ENCODE results near the gene ADD1. TPM values are rescaled to one million over a fixed set of nuclear protein-coding genes. Genes with fewer than 3 reads are reported as not detected.

The ADD1 gene
- total RNA-seq, 1 experiment from 2014 or later: 125 TPM

DNA sequence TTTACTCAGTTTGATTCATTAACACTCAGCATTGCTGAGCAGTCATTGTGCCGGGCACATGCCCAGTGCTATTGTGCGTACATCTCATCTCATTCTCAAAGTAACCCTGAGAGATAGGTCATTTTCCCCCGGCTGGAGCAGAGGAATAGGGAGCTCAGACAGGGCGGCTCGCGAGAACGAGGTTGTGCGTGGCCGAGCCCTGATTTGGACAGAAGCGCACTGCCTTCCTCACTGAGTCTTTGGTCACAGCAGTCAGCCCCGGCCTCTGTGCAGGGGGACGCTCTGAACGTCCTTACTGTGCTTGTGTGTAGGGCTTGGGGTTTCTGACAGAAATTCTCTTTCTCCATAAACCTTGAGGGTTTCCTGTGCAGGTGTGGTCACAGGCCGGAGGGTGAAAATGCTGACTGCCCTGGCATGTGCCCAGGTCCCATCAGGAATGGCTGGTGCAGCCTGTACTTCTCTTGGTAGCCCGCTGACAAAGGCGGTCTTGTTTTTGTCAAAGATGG, 80.1 kb downstream of the ADD1 start:
- intact Hi-C loops (cut with micrococcal nuclease; ENCODE audit: unreplicated experiment): no loop called here
- Mint-ChIP-seq H3K4me1 (ENCODE audit: low read depth, unreplicated experiment) (peaks cover 12% of the 10 kb centered on the region), H3K4me3 (ENCODE audit: low read depth, unreplicated experiment) (no peak overlapping the region), H3K27ac (ENCODE audit: unreplicated experiment) (no peak overlapping the region), H3K36me3 (ENCODE audit: insufficient read depth, unreplicated experiment) (peaks cover 21% of the 10 kb centered on the region), H3K9me3 (ENCODE audit: low read depth, unreplicated experiment) (peaks cover 4% of the 10 kb centered on the region), H3K27me3 (ENCODE audit: unreplicated experiment) (no peaks in the 10 kb centered on the region)
- BruUV-seq (replicated peaks): no TSS peak
- TF ChIP-seq, protein P1, sequence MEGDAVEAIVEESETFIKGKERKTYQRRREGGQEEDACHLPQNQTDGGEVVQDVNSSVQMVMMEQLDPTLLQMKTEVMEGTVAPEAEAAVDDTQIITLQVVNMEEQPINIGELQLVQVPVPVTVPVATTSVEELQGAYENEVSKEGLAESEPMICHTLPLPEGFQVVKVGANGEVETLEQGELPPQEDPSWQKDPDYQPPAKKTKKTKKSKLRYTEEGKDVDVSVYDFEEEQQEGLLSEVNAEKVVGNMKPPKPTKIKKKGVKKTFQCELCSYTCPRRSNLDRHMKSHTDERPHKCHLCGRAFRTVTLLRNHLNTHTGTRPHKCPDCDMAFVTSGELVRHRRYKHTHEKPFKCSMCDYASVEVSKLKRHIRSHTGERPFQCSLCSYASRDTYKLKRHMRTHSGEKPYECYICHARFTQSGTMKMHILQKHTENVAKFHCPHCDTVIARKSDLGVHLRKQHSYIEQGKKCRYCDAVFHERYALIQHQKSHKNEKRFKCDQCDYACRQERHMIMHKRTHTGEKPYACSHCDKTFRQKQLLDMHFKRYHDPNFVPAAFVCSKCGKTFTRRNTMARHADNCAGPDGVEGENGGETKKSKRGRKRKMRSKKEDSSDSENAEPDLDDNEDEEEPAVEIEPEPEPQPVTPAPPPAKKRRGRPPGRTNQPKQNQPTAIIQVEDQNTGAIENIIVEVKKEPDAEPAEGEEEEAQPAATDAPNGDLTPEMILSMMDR (IDR thresholded peaks at IDR 0.05; ENCODE audit: unreplicated experiment): no peak
- CTCF ChIA-PET: interaction anchor here (1.0 kb wide), 1 partner anchor 10 kb away, joined by 5 read pairs; no protein-coding TSS in a partner anchor
- DNase-seq: no peak

DNA sequence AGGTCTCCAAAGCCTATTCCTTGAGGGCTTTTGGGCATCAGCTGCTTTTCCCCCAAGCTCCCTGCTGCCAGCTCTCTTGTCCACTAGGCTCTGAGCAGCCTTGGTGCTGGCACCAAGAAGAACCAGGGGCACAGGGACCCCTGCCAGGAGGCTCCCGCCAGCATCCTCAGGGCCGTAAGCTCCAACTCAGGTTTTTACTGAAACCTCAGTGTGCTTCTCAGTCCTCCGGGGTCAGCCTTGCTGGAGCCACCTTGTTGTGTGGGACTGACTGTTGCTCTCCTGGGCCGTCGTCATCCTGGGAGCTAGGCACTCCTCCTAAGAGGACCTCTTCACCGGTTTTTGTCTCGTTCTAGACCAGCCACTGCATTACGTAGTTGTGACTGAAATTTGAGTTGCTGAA, 80.6 kb downstream of the ADD1 start:
- H3K27me3 Mint-ChIP-seq (ENCODE audit: unreplicated experiment): no peaks in the 10 kb centered on the region
- CTCF ChIA-PET: interaction anchor here (1.0 kb wide), 1 partner anchor 11 kb away, joined by 5 read pairs; no protein-coding TSS in a partner anchor
- DNase-seq: no peak
- TF ChIP-seq, protein P1 (IDR thresholded peaks at IDR 0.05; ENCODE audit: unreplicated experiment): no peak
- intact Hi-C loops (cut with micrococcal nuclease; ENCODE audit: unreplicated experiment): no loop called here
- peaks cover 4% of the 10 kb centered on the region for H3K9me3 Mint-ChIP-seq (ENCODE audit: low read depth, unreplicated experiment)
- peaks cover 12% of the 10 kb centered on the region for H3K4me1 Mint-ChIP-seq (ENCODE audit: low read depth, unreplicated experiment)
- H3K36me3 Mint-ChIP-seq (ENCODE audit: insufficient read depth, unreplicated experiment): peaks cover 21% of the 10 kb centered on the region
- H3K4me3 Mint-ChIP-seq (ENCODE audit: low read depth, unreplicated experiment): no peak overlapping the region
- H3K27ac Mint-ChIP-seq (ENCODE audit: unreplicated experiment): no peak overlapping the region
- BruUV-seq (replicated peaks): no TSS peak

- no TSS peak for BruUV-seq (replicated peaks)
- TF ChIP-seq, protein P1 (IDR thresholded peaks at IDR 0.05; ENCODE audit: unreplicated experiment): no peak
- Mint-ChIP-seq H3K36me3 (ENCODE audit: insufficient read depth, unreplicated experiment) (peaks cover 16% of the 10 kb centered on the region), H3K27me3 (ENCODE audit: unreplicated experiment) (no peaks in the 10 kb centered on the region), H3K4me1 (ENCODE audit: low read depth, unreplicated experiment) (peaks cover 12% of the 10 kb centered on the region), H3K4me3 (ENCODE audit: low read depth, unreplicated experiment) (no peak overlapping the region), H3K27ac (ENCODE audit: unreplicated experiment) (no peak overlapping the region), H3K9me3 (ENCODE audit: low read depth, unreplicated experiment) (peaks cover 1% of the 10 kb centered on the region)
- intact Hi-C loops (cut with micrococcal nuclease; ENCODE audit: unreplicated experiment): no loop called here
- DNase-seq: no peak
- CTCF ChIA-PET: no interaction called here
Observed at GRCh38 chr4:2924765-2925301, 81.2 kb downstream of the ADD1 start.

DNA sequence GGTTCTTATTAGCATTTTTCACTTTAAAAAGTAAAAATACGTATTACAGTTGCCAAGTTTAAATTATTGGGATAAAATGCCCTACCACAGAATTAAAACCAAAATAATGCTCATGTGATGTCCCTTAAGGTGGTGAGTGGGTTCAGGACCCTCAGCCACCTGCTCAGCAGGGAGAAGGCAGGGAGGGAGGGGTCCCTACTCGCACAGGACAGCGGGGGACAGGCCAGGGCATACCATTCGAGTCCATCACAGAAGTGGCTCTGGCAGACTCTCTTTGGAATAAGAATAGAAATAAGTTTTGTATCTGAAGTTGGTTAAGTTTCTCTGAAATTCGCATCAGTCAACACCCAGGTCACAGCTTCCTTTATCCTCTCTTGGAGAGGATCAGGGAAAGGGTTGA, 81.9 kb downstream of the ADD1 start:
- no peaks in the 10 kb centered on the region for H3K27me3 Mint-ChIP-seq (ENCODE audit: unreplicated experiment)
- no peak overlapping the region for H3K4me3 Mint-ChIP-seq (ENCODE audit: low read depth, unreplicated experiment)
- TF ChIP-seq, protein P1 (IDR thresholded peaks at IDR 0.05; ENCODE audit: unreplicated experiment): no peak
- intact Hi-C loops (cut with micrococcal nuclease; ENCODE audit: unreplicated experiment): no loop called here
- peaks cover 15% of the 10 kb centered on the region for H3K36me3 Mint-ChIP-seq (ENCODE audit: insufficient read depth, unreplicated experiment)
- no peaks in the 10 kb centered on the region for H3K9me3 Mint-ChIP-seq (ENCODE audit: low read depth, unreplicated experiment)
- DNase-seq: no peak
- CTCF ChIA-PET: interaction anchor here (0.6 kb wide), 1 partner anchor 589 kb away, joined by 4 read pairs; no protein-coding TSS in a partner anchor
- no TSS peak for BruUV-seq (replicated peaks)
- H3K4me1 Mint-ChIP-seq (ENCODE audit: low read depth, unreplicated experiment): peaks cover 12% of the 10 kb centered on the region
- no peak overlapping the region for H3K27ac Mint-ChIP-seq (ENCODE audit: unreplicated experiment)

Measured in Calu3 (cell line).